OCI-LY7 (cell line): ENCODE results near the gene TTC28.

Experiments
- EZH2phosphoT487 ChIP-seq: fragments of 200-600 bp; sonication (generic); IDR thresholded peaks from 2 replicates; pipeline ENCODE4 v1.6.1; 2018; ENCODE audit warnings: low read depth, borderline replicate concordance, mild to moderate bottlenecking, mixed run types, antibody characterized with exemption, low read length, moderate library complexity, mixed read lengths
- TF ChIP-seq, protein P1 (sequence below): fragments of 200-600 bp; sonication (generic); conservative IDR thresholded peaks from 2 replicates; pipeline ENCODE4 v1.5.1; 2014; ENCODE audit warnings: mild to moderate bottlenecking, antibody characterized with exemption, low read length, moderate library complexity, mixed read lengths

DNA sequence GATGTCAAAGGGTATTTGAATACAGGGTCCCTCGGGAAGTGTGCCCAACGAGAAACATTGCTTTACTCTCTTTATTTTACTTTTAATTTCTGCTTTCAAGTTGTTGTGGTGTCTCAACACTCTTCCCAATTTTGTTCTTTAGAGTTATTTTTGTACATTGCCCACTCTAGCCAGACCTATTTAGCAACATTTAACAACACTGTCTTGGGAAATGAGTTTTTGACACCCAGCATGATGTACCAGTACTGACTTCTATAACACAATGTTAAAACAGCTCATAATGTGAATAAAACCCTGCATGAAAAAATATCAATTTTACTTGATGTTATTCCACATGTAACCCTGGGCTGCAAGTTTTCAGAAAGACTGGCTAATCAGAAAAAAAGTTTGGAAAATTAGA lies 410.4 kb downstream of the TTC28 start:
- TF ChIP-seq, protein P1, sequence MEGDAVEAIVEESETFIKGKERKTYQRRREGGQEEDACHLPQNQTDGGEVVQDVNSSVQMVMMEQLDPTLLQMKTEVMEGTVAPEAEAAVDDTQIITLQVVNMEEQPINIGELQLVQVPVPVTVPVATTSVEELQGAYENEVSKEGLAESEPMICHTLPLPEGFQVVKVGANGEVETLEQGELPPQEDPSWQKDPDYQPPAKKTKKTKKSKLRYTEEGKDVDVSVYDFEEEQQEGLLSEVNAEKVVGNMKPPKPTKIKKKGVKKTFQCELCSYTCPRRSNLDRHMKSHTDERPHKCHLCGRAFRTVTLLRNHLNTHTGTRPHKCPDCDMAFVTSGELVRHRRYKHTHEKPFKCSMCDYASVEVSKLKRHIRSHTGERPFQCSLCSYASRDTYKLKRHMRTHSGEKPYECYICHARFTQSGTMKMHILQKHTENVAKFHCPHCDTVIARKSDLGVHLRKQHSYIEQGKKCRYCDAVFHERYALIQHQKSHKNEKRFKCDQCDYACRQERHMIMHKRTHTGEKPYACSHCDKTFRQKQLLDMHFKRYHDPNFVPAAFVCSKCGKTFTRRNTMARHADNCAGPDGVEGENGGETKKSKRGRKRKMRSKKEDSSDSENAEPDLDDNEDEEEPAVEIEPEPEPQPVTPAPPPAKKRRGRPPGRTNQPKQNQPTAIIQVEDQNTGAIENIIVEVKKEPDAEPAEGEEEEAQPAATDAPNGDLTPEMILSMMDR = no peak
- no peak for TF ChIP-seq EZH2phosphoT487
